ENCODE measurements around the gene THOC6. TPM values are rescaled to one million over a fixed set of nuclear protein-coding genes. Genes with fewer than 3 reads are reported as not detected.
"Not testable (repeated sequence)": the region's sequence is repeated elsewhere in the genome, so short reads cannot be mapped to it uniquely, and the experiment has no call there.

Gene THOC6
- total RNA-seq, 1 donor from 2014 or later: 15.7 TPM

GRCh38 chr16:3075946-3076345 is 52.1 kb downstream of the THOC6 start:
- H3K4me1 ChIP-seq (ENCODE audit: control insufficient read depth in 3 of 3, insufficient read depth in 3 of 3, low read length in 3 of 3); H3K27me3 ChIP-seq (ENCODE audit: control insufficient read depth in 3 of 3, insufficient read depth in 3 of 3, low read length in 3 of 3); H3K36me3 ChIP-seq (ENCODE audit: control insufficient read depth in 3 of 3, insufficient read depth in 3 of 3, low read length in 3 of 3); H3K27ac ChIP-seq (ENCODE audit: low read depth, low read length); H3K4me3 ChIP-seq (ENCODE audit: low read length in 3 of 3); H3K9me3 ChIP-seq (ENCODE audit: control insufficient read depth in 3 of 3, low read length in 3 of 3); H3K9ac ChIP-seq (ENCODE audit: low read depth in 1 of 3, low read length in 3 of 3): not testable (repeated sequence)

GRCh38 chr16:3076577-3076976 is 52.7 kb downstream of the THOC6 start:
- H3K36me3 ChIP-seq (ENCODE audit: control insufficient read depth in 3 of 3, insufficient read depth in 3 of 3, low read length in 3 of 3): no peaks in the 10 kb centered on the region
- peaks cover 0 to 4% (median 4%) of the 10 kb centered on the region in 3 donors for H3K27me3 ChIP-seq (ENCODE audit: control insufficient read depth in 3 of 3, insufficient read depth in 3 of 3, low read length in 3 of 3)
- H3K9ac ChIP-seq (ENCODE audit: low read depth in 1 of 3, low read length in 3 of 3): no peak overlapping the region
- no peaks in the 10 kb centered on the region for H3K9me3 ChIP-seq (ENCODE audit: control insufficient read depth in 3 of 3, low read length in 3 of 3)
- no peak overlapping the region for H3K4me3 ChIP-seq (ENCODE audit: low read length in 3 of 3)
- peaks cover 0 to 6% (median 5%) of the 10 kb centered on the region in 3 donors for H3K4me1 ChIP-seq (ENCODE audit: control insufficient read depth in 3 of 3, insufficient read depth in 3 of 3, low read length in 3 of 3)
- no peak overlapping the region for H3K27ac ChIP-seq (ENCODE audit: low read depth, low read length)

Small RNA genes within 50 kb of the gene (small RNA-seq; reads per million reads assigned to genes)
- gene LINC00514: not detected

Other genes with a start within 250 kb of the THOC6 start
- 178 TPM for gene ELOB, start 246.8 kb upstream of the THOC6 start, total RNA-seq
- not detected for gene PRSS33, start 236.5 kb upstream of the THOC6 start, total RNA-seq
- not detected for gene PRSS41, start 225.6 kb upstream of the THOC6 start, total RNA-seq
- not detected for gene PRSS21, start 206.8 kb upstream of the THOC6 start, total RNA-seq
- 0.52 TPM for gene ZG16B, start 193.7 kb upstream of the THOC6 start, total RNA-seq
- gene PRSS22, start 165.9 kb upstream of the THOC6 start, total RNA-seq: not detected
- gene FLYWCH2, start 140.8 kb upstream of the THOC6 start, total RNA-seq: 10.4 TPM
- gene FLYWCH1, start 112.1 kb upstream of the THOC6 start, total RNA-seq: 11.0 TPM
- gene KREMEN2, start 59.8 kb upstream of the THOC6 start, total RNA-seq: 1.6 TPM
- gene PAQR4, start 54.7 kb upstream of the THOC6 start, total RNA-seq: 2.1 TPM
- 2.1 TPM for gene PKMYT1, start 43.6 kb upstream of the THOC6 start, total RNA-seq
- gene CLDN9, start 11.1 kb upstream of the THOC6 start, total RNA-seq: not detected
- not detected for gene CLDN6, start 5.9 kb upstream of the THOC6 start, total RNA-seq
- 28.7 TPM for gene TNFRSF12A, start 3.7 kb upstream of the THOC6 start, total RNA-seq
- 14.1 TPM for gene HCFC1R1, start 93 bp upstream of the THOC6 start, total RNA-seq
- gene BICDL2, start 12.9 kb downstream of the THOC6 start, total RNA-seq: not detected
- 0.52 TPM for gene MMP25, start 22.5 kb downstream of the THOC6 start, total RNA-seq
- 25.1 TPM for gene IL32, start 41.6 kb downstream of the THOC6 start, total RNA-seq
- gene ZSCAN10, start 75.3 kb downstream of the THOC6 start, total RNA-seq: not detected
- gene ZNF205, start 88.6 kb downstream of the THOC6 start, total RNA-seq: 7.3 TPM
- 4.2 TPM for gene ZNF213, start 111.0 kb downstream of the THOC6 start, total RNA-seq
- not detected for gene OR1F1, start 164.2 kb downstream of the THOC6 start, total RNA-seq
- gene ZNF200, start 211.1 kb downstream of the THOC6 start, total RNA-seq: 9.4 TPM
- gene MEFV, start 232.6 kb downstream of the THOC6 start, total RNA-seq: 0.52 TPM